ENCODE measurements around the gene OR52B2. TPM values are rescaled to one million over a fixed set of nuclear protein-coding genes. Genes with fewer than 3 reads are reported as not detected.
"Not testable (repeated sequence)": the region's sequence is repeated elsewhere in the genome, so short reads cannot be mapped to it uniquely, and the experiment has no call there.

The OR52B2 gene
- total RNA-seq, 2 experiments from 2014 or later, result not detected

DNA sequence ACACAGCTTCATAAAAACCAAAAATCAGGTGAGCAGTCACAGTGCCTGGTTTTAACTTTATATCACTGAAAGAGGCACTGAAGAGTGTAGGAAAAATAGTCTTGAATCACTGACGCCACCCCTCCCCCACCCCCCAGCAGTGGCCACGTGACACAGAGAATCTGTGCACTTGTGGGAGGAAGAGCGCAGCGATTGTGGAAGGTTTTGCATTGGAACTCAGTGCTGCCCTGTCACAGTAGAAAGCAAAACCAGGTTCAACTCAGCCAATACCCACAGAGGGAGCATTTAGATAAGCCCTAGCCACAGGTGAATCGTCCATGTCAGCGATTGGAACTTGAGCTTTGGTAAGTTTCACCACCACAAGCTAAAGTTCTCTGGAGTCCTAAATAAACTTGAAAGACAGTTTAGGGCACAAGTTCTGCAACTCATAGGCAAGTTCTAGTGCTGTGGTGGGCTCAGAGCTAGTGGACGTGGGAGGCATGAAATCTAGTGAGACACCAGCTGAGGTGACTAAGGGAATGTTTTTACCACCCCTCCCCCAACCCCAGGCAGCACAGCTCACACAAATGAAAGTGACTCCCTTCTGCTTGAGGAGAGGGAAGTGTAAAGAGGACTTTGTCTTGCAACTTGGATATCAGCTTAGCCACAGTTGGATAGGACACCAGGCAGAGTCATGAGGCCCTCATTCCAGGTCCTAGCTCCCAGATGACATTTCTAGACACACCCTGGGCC, 13.3 kb downstream of the OR52B2 start:
- intact Hi-C loops (cut with micrococcal nuclease), result no loop called here
- Mint-ChIP-seq H3K4me1 (ENCODE audit: low read depth) (no peaks in the 10 kb centered on the region), H3K36me3 (ENCODE audit: low read depth) (no peaks in the 10 kb centered on the region), H3K27me3 (no peaks in the 10 kb centered on the region), H3K27ac (no peak overlapping the region), H3K4me3 (no peak overlapping the region), H3K9me3 (no peaks in the 10 kb centered on the region)
- DNase-seq (no peak), ATAC-seq (no peak)
- TF ChIP-seq, protein P1, sequence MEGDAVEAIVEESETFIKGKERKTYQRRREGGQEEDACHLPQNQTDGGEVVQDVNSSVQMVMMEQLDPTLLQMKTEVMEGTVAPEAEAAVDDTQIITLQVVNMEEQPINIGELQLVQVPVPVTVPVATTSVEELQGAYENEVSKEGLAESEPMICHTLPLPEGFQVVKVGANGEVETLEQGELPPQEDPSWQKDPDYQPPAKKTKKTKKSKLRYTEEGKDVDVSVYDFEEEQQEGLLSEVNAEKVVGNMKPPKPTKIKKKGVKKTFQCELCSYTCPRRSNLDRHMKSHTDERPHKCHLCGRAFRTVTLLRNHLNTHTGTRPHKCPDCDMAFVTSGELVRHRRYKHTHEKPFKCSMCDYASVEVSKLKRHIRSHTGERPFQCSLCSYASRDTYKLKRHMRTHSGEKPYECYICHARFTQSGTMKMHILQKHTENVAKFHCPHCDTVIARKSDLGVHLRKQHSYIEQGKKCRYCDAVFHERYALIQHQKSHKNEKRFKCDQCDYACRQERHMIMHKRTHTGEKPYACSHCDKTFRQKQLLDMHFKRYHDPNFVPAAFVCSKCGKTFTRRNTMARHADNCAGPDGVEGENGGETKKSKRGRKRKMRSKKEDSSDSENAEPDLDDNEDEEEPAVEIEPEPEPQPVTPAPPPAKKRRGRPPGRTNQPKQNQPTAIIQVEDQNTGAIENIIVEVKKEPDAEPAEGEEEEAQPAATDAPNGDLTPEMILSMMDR (IDR thresholded peaks at IDR 0.05), result no peak
- ChIA-PET POLR2A (no interaction called here), CTCF (interaction anchor here (1.3 to 1.4 kb wide), 2 partner anchors 59 to 133 kb away, joined by 3 read pairs; no protein-coding TSS in a partner anchor)

- Mint-ChIP-seq H3K27me3 (peaks cover 2% of the 10 kb centered on the region), H3K4me1 (ENCODE audit: low read depth) (no peaks in the 10 kb centered on the region), H3K4me3 (no peak overlapping the region), H3K9me3 (peaks cover 3% of the 10 kb centered on the region), H3K36me3 (ENCODE audit: low read depth) (no peaks in the 10 kb centered on the region), H3K27ac (no peak overlapping the region)
- TF ChIP-seq, protein P1 (IDR thresholded peaks at IDR 0.05), result no peak
- intact Hi-C loops (cut with micrococcal nuclease), result no loop called here
- ATAC-seq, result no peak
- ChIA-PET CTCF (no interaction called here), POLR2A (no interaction called here)
- no peak for DNase-seq
Observed at GRCh38 chr11:6152126-6152525, 18.0 kb downstream of the OR52B2 start.

GRCh38 chr11:6151117-6151516, 19.0 kb downstream of the OR52B2 start:
- intact Hi-C loops (cut with micrococcal nuclease), result no loop called here
- no peak for DNase-seq
- H3K4me1 Mint-ChIP-seq (ENCODE audit: low read depth), result no peaks in the 10 kb centered on the region
- ATAC-seq, result no peak
- peaks cover 2% of the 10 kb centered on the region for H3K27me3 Mint-ChIP-seq
- ChIA-PET POLR2A (no interaction called here), CTCF (no interaction called here)
- H3K27ac Mint-ChIP-seq, result no peak overlapping the region
- no peaks in the 10 kb centered on the region for H3K36me3 Mint-ChIP-seq (ENCODE audit: low read depth)
- TF ChIP-seq, protein P1 (IDR thresholded peaks at IDR 0.05), result no peak
- H3K9me3 Mint-ChIP-seq, result peaks cover 3% of the 10 kb centered on the region
- H3K4me3 Mint-ChIP-seq, result no peak overlapping the region

- H3K27ac Mint-ChIP-seq; POLR2A ChIA-PET; H3K9me3 Mint-ChIP-seq; intact Hi-C loops (cut with micrococcal nuclease); H3K4me1 Mint-ChIP-seq (ENCODE audit: low read depth); H3K27me3 Mint-ChIP-seq; DNase-seq; ATAC-seq; H3K36me3 Mint-ChIP-seq (ENCODE audit: low read depth); H3K4me3 Mint-ChIP-seq; CTCF ChIA-PET: not testable (repeated sequence)
Observed at GRCh38 chr11:6143737-6144136, 26.4 kb downstream of the OR52B2 start.

DNA sequence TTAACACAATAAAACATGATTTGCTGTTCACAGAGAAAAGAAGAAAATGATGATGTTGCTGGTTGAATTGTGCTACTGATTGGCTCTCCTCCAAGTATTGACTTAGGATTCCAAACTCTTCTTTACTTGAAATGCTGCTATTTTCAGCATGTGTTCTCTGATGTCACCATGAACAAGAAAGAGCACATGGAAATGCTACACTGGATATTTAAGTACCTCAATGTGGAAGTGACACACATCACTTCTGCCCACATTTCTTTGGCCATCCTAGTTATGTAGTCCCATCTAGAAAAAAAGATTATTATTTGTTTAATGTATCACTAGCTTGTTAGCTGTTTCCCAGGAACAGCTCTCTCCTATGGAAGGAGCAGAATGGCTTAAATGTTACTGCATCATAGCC, 27.2 kb downstream of the OR52B2 start:
- H3K27ac Mint-ChIP-seq, result no peak overlapping the region
- H3K4me1 Mint-ChIP-seq (ENCODE audit: low read depth), result no peaks in the 10 kb centered on the region
- intact Hi-C loops (cut with micrococcal nuclease), result no loop called here
- H3K27me3 Mint-ChIP-seq, result peaks cover 4% of the 10 kb centered on the region
- TF ChIP-seq, protein P1 (IDR thresholded peaks at IDR 0.05), result no peak
- DNase-seq (no peak), ATAC-seq (no peak)
- no peaks in the 10 kb centered on the region for H3K36me3 Mint-ChIP-seq (ENCODE audit: low read depth)
- ChIA-PET CTCF (no interaction called here), POLR2A (no interaction called here)
- no peaks in the 10 kb centered on the region for H3K9me3 Mint-ChIP-seq
- no peak overlapping the region for H3K4me3 Mint-ChIP-seq

- CTCF ChIA-PET; H3K4me1 Mint-ChIP-seq (ENCODE audit: low read depth); H3K27ac Mint-ChIP-seq; intact Hi-C loops (cut with micrococcal nuclease); H3K27me3 Mint-ChIP-seq; H3K4me3 Mint-ChIP-seq; H3K9me3 Mint-ChIP-seq; POLR2A ChIA-PET; DNase-seq; H3K36me3 Mint-ChIP-seq (ENCODE audit: low read depth); ATAC-seq: not testable (repeated sequence)
Observed at GRCh38 chr11:6135936-6136335, 34.2 kb downstream of the OR52B2 start.
